Measurements from ENCODE around the gene USP36.

DNA sequence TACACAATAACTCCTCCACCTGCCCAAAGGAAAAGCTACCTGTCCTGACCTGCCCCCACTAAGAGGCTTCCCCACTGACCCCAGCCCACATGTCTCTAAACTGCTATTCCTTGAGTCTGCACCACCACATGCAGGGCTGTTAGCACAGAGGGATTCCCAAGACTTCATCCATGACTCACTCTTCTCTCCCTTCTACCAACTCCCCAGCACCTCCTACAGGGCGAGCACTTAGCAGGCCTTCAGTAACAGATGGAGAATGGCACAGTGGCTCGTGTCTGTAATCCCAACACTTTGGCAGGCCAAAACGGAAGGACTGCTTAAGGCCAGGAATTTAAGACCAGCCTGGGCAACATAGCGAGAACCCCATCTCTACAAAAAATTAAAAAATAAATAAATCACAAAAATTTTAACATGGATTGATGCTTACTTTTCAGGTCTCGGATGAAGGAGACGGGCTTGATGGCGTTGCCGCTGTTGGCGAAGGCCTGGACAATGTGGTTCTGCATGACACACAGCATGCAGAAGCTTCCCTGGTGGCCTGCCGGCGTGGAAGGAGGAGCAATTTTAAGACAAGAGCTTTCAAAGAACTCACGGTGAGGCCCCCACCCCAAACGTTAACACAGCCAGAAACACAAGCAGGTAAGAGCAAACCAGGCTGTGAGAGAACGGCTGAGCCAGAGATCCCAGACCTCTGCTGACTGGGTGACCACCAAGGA, 12.0 kb downstream of the USP36 start:
- TF ChIP-seq, protein P1, sequence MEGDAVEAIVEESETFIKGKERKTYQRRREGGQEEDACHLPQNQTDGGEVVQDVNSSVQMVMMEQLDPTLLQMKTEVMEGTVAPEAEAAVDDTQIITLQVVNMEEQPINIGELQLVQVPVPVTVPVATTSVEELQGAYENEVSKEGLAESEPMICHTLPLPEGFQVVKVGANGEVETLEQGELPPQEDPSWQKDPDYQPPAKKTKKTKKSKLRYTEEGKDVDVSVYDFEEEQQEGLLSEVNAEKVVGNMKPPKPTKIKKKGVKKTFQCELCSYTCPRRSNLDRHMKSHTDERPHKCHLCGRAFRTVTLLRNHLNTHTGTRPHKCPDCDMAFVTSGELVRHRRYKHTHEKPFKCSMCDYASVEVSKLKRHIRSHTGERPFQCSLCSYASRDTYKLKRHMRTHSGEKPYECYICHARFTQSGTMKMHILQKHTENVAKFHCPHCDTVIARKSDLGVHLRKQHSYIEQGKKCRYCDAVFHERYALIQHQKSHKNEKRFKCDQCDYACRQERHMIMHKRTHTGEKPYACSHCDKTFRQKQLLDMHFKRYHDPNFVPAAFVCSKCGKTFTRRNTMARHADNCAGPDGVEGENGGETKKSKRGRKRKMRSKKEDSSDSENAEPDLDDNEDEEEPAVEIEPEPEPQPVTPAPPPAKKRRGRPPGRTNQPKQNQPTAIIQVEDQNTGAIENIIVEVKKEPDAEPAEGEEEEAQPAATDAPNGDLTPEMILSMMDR (IDR thresholded peaks at IDR 0.05) = no peak
- TF ChIP-seq POLR2AphosphoS5 (IDR thresholded peaks at IDR 0.05) = no peak
- no peak for TF ChIP-seq POLR2A (IDR thresholded peaks at IDR 0.05)

Measured in breast epithelium (tissue), 3 donors.